SW480 (cell line): ENCODE measurements around the gene SOX18.
"Not testable (repeated sequence)": the region's sequence is repeated elsewhere in the genome, so short reads cannot be mapped to it uniquely, and the experiment has no call there.

ENCODE experiments used
- DNase-seq: peaks from one replicate; pipeline ENCODE4 v3.0.0-alpha.2; 2016; ENCODE audit warnings: low spot score

The SOX18 gene

DNA sequence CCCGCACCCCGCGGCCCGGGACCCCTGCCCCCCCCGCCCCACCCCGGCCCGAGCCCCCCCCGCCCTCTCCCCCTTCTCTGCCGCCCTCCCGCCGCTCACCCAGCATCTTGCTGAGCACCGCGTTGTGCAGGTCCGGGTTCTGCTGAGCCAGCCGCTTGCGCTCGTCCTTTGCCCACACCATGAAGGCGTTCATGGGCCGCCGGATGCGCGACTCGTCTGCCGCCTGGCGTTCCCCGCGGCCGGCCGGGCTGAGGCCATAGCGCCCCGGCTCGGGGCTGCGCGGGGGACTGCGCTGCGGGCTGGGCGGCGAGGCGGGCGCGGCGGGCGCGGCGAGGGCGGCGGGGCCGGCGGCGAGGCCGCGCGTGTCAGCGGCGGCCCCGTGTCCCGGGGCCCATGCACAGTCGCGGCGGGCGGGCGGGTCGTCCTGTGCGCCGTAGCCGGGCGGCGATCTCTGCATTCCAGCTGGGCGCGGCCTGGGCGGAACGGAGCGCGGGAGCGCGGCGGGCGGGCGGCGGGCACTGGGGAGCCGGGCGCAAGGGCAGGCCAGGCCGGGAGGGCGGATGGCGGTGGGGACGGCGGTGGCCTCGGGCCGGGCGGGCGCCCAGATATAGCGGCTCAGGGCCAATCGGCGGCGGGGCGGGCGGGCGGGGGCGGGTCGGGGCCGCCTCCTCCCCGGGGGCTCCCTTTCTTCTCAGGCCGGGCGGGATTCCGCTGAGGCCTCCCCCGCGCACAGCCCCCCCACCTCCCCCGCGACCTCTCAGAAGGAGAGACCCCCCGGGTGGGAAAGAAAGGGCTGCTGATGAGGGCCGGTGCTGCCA is at the start of gene SOX18:
TSS of gene SOX18 (minus strand) at position 580 of the 818 bp plus-strand sequence. CDS start at position 457, 123 bp downstream.
- peak; percentile 62 for DNase-seq

DNA sequence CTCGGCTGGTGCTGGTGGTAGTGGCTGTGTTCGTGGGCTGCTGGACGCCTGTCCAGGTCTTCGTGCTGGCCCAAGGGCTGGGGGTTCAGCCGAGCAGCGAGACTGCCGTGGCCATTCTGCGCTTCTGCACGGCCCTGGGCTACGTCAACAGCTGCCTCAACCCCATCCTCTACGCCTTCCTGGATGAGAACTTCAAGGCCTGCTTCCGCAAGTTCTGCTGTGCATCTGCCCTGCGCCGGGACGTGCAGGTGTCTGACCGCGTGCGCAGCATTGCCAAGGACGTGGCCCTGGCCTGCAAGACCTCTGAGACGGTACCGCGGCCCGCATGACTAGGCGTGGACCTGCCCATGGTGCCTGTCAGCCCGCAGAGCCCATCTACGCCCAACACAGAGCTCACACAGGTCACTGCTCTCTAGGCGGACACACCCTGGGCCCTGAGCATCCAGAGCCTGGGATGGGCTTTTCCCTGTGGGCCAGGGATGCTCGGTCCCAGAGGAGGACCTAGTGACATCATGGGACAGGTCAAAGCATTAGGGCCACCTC is 49.1 kb upstream of the SOX18 start:
- no peak for DNase-seq

DNA sequence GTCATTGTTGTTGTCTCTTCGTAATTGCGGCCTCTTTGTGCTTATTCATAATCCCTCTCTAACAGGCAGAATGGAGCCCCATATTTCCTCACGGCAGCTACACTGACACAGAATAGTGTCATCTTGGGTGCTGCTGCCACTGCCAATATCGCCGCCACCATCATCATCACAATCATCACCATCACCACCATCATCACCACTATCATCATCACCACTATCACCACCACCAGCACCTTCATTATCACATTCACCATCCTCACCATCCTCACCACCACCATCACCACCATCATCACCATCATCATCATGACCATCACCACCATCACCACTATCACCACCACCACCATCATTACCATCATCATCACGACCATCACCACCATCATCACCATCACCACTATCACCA is 47.1 kb upstream of the SOX18 start:
- DNase-seq: no peak

DNA sequence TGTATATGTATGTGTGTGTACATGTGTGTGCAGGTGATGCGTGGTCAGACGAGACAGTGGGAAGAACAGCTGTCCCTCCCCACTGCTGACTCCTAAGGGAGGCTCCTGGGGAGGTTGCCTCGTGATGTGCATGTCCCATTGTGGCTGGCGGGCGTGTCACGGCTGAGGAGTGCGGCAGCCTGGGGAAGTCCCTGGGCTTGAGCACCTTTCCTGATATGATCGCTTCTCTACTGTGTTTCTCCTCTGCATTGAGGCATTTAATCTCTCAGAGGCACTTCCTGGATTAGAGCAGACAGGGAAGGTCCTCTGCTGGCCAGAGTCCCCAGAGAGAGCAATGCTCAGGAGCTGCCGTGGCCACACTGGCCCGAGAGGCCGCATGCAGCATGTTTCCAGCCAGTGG is 46.5 kb upstream of the SOX18 start:
- peak; percentile 32 for DNase-seq

DNA sequence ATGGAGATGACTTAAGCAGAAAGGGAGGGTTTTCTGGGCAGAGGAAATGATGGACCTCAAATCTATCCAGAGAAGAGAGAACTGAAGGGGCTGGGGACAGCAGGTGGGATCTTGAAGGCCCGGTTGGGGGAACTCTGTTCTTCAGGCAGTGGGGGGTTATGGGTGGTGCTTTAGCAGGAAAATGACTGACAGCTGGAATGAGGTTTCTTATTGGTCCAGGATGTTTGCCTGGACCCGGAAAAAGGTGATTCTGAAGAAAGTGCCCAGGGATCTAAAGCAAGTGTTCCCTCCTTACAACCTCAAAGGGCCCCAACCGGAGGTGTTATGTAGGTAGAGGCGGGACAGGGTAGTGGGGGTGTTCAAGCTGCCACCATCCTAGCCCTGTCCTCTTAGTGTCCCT is 46.0 kb upstream of the SOX18 start:
- no peak for DNase-seq

DNA sequence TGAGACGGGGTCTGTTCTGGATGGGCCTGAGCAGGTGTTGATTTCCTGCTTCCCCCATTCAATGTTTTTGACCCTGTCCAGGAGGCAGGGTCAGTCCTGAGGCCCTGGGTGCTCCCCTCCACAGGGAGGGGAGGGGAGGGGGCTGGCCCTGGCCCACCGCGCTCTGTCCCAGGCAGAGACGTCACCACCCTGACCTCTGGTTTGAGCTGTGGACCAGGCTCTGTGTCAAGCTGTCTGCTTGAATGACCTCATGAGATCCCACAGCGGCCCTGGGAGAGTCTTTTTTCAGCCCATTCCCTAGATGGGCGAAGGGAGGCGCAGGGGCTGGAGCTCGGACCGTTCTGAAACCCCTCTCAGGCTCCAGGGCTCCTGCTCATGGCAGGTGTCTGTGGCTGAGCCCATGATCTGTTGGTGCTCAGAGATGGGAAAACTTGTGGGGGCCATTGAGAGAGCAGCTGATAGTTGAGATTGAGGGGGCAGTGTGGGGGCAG is 43.6 kb upstream of the SOX18 start:
- no peak for DNase-seq

DNA sequence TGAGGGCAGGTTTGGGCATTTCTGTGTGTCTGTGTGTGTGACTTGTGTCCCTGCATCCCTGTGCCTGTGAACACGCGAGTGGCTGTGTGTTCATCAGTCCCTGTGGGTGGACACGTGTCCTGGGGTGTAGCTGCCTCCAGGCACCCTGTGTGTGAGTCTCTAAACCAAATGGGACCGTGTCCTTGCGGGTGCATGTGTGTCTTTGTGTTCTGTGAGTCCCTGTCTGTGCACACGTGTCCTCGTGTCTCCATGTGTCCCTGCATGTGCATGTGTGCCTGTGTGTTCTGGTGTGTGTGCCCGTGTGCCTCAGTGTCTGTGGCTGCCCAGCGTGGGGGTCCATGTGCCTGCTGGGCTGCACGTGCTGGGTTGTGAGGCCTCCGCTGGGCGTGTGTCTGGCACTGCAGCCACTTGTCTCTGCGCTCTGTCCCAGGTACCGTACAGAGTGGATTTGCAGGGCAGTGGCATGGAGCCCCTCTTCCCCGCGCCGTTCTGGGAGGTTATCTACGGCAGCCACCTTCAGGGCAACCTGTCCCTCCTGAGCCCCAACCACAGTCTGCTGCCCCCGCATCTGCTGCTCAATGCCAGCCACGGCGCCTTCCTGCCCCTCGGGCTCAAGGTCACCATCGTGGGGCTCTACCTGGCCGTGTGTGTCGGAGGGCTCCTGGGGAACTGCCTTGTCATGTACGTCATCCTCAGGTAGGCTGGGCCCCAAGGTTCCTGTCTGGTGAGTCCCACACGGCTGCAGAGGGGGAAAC is 43.0 kb upstream of the SOX18 start:
- no peak for DNase-seq

DNA sequence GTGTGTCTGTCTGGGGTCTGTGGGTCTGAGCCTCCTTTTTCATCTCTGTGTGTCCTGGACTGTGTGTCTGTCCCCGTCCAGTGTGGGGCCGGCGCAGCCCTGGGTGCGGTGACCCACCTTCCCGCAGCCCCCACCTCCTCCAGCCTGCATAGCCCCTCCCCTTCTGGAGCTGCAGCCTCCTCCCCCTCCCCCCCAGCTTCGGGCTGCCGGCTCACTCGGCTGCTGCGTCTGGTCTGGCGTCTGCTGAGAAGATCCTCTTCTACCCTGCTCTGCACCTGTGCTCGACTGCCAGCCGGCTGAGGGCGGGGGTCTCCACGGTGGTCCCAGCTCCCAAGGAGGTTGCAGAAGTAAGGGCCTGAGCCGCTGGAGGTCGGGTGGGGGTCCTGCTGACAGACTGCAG is 42.3 kb upstream of the SOX18 start:
- no peak for DNase-seq

DNA sequence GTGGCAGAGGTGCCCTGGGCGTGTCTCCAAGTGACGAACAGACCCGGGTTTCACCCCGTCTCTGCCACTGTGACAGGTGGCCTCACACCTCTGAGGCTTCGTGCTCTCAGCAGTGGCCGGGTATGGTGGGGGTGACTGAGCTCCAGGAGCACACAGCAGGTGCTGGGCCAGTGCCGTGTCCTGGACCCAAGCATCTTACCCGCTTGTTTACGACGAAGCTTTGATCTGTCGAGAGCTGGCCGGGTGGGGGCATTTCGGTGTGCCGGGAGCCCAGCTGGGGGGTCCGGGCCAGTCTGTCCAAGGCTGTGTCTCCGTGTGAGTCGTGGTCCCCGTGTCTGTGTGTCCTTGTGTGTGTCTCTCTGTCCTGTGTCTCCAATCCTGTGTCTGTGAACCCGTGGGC is 41.9 kb upstream of the SOX18 start:
- no peak for DNase-seq

DNA sequence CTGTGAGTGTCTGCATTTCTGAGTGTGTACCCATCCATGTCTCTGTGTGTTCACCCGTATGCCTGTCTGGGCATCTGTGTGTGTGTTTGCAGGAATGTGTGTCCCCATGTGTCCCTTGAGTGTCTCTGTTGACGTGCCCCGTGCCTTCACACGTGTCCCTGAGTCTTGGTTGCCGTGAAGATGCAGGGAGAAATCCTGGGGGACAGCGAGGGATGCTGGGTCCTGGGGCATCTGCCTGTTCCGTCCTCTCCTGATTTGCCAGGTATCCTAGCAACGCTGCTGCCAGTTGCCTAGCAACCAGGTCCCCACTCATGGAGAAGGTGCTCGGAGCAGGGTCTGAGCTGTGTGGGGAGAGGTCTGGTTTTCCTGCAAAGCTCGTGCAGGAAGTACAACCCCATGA is 40.7 kb upstream of the SOX18 start:
- no peak for DNase-seq

DNA sequence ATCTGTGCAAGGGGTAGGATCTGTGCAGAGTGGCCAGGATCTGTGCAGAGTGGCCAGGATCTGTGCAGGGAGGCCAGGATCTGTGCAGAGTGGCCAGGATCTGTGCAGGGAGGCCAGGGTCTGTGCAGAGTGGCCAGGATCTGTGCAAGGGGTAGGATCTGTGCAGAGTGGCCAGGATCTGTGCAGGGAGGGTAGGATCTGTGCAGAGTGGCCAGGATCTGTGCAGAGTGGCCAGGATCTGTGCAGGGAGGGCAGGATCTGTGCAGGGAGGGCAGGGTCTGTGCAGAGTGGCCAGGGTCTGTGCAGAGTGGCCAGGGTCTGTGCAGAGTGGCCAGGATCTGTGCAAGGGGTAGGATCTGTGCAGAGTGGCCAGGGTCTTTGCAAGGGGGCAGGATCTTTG is 39.1 kb upstream of the SOX18 start:
- not testable (repeated sequence) for DNase-seq

DNA sequence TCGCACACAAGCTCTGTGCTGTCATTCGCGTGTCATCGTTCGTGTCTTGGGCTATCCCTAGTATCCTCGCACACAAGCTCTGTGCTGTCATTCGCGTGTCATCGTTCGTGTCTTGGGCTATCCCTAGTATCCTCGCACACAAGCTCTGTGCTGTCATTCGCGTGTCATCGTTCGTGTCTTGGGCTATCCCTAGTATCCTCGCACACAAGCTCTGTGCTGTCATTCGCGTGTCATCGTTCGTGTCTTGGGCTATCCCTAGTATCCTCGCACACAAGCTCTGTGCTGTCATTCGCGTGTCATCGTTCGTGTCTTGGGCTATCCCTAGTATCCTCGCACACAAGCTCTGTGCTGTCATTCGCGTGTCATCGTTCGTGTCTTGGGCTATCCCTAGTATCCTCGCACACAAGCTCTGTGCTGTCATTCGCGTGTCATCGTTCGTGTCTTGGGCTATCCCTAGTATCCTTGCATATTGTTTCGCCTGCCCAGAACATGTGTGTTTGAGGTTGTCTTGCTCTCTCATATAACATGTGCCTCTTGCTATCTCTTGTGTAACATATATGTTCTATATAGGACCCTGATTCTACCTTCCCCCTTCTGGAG is 37.9 kb upstream of the SOX18 start:
- not testable (repeated sequence) for DNase-seq

DNA sequence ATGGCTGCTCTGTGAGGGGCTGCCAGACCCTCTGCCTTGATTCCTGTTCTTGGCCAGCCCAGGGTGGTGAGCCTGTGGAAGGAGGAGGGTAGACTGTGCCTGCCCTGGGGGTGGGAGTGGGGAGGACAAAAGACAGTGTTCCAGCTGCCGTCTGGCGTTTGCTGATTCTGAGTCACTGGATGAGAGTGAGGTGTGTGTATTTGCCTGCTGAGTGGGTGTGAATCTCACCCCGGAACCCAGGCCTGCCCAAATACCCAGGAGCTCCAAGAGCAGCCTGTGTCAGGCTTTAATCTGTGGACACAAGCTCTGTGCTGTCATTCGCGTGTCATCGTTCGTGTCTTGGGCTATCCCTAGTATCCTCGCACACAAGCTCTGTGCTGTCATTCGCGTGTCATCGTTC is 37.4 kb upstream of the SOX18 start:
- DNase-seq: no peak

DNA sequence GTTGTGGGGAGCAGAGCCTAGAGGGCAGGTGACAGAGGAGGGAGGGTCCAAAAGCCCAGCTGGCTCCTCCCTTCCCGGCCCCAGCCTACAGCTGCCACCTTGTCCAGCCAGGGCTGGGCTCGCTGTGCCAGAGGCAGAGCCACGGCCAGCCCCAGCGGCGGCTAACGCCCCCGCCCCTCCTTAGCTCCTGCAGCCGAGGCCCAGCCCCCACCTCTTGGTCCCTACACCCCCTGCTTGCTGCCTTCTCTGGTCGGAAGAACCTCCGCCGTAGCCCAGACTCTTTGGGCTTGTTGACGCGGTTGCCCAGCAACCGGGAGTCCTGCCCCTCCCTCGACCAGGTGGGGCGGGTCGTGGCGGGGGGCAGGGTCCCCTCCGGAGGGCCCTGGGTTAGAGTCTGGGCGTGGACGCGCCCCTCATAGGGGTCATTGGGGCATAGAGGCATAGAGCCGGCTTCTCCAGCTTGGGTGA is 35.3 kb upstream of the SOX18 start:
- peak; percentile 57 for DNase-seq

DNA sequence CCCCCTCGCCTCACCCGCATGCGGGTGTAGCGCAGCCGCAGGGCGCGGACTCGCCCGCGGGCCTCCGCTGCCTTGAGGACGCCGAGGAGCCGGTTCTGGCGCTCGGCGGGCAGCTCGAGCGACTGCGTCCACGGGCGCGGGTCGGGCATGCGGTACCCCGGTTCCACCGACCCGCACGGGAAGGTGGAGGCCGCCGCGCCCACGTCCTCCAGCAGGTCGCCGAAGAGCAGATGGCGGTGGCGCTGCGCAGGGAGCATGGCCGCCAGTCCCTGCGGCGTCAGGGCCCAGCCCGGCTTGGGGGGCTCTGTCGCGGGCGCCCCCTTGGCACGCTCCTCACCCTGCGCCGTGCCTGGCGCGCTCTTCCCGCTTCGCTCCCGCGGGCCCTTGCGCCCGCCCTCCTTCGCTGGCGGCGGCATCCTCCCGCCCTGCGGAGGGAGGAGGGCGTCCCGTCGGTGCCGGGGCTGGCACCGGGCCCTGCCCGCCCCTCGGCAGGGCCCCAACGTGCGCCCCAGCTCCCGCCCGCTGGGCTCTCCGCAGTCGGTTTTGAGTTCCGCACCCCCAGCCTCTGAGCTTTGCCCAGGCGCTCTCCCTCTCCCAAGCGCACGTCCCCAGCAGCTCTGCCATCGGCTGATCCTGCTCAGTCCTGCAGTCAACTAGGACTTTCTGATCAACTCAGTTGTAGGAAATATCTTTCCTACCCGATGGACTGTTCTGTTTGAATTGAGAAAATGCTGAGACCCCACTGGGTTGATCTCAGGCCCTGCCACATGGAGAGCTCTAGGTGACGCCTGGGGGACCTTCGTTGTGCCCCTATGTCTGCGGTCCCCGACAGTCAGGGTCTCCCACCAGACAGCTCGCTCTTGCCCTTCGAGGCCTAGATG is 34.6 kb upstream of the SOX18 start, which contains the start of gene LKAAEAR1:
TSS of gene LKAAEAR1 (minus strand) at position 595 of the 881 bp plus-strand sequence. CDS start at position 416, 179 bp downstream.
- peak; percentile 66 for DNase-seq

DNA sequence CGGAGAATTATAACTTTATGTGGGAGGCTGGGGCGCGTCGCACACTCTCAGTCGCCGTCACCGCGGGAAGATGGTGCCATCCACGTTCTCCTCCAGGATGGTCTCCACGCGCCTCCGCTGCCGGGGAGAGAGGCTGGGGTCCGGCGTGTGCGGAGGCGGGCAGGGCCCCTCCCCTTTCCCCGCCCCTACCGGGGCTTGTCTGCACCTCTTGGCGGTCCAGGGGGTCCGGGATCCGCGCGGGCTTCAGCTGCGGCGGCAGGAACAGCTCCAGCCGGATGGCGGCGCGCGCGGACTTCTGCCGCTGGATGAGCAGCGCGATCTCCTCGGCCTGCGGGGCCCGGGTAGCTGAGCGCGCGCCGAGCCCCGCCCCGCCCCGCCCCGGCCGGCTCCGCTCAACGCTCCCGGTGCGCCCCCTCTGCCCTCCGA is 34.0 kb upstream of the SOX18 start:
- DNase-seq: peak; percentile 90

DNA sequence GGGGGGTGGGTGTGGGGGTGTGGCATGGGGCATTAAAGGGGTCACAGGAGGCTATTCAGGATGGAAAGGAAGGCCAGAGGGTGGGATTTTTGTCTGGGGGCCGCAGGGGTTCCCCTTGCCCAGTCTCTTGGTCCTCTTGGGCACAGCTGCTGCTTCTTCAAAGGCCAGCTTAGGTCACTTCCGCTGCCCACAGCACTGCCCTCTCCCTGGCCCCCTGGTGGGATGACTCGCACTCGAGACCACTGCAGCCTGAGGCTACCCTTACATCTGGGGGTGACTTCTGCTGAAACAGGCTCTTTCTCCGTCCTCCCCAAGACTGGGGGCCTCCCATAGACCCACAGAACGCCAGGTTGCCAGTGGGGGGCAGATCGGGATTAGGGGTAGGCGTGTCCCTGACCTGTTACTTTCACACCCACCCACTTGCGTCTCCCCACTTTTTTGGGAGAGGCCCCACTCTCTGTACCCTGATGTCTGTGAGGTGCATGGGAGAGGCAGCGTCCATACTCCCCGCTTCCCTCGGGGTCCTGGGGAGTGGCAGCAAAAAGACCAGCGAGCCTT is 33.5 kb upstream of the SOX18 start:
- no peak for DNase-seq

DNA sequence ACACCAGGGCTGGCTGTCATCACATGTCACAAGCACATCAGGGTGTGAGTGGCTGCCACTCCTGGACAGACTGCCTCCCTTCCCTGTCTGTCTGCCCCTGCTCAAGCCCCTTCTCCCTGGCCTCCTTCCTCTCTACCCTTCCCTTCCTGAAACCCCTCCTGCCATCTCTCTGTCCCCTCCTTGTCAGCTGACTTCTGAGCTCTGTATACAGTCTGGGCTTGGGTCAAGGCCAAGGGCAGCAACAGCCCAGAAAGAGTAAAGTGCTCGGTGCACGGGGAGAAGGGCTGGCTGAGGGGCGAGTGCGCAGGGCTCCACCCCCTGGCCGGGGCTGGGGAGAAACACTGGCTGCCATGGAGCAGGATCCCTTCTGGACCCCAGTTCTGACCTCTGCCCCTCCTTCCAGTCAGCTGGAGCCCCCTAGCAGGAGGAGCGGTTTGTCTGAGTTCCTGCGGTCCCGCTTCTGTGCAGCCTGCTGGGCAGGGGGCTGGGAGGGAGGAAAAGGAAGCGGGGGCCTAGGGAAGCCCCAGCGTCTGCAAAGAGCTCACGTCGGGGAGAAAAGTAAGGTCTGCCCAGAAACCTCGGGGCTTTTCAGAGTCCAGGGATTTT is 32.8 kb upstream of the SOX18 start:
- no peak for DNase-seq

DNA sequence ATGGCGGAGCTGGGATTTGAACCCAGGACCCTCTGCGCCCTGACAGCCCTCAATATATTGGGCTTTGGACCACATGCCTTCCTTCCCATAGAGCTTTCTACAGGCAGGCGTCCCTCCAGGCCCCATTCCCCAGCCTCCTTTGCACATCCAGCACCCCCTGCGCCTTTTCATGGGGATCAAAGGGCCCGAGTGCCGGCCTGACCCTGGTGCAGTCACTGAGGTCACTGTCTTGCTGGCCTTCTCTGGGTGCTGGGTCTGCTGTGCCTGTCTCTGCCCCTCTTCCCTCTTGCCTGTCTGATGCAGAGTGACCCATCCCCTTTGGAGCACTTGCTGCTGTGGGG is 32.2 kb upstream of the SOX18 start:
- DNase-seq: no peak

DNA sequence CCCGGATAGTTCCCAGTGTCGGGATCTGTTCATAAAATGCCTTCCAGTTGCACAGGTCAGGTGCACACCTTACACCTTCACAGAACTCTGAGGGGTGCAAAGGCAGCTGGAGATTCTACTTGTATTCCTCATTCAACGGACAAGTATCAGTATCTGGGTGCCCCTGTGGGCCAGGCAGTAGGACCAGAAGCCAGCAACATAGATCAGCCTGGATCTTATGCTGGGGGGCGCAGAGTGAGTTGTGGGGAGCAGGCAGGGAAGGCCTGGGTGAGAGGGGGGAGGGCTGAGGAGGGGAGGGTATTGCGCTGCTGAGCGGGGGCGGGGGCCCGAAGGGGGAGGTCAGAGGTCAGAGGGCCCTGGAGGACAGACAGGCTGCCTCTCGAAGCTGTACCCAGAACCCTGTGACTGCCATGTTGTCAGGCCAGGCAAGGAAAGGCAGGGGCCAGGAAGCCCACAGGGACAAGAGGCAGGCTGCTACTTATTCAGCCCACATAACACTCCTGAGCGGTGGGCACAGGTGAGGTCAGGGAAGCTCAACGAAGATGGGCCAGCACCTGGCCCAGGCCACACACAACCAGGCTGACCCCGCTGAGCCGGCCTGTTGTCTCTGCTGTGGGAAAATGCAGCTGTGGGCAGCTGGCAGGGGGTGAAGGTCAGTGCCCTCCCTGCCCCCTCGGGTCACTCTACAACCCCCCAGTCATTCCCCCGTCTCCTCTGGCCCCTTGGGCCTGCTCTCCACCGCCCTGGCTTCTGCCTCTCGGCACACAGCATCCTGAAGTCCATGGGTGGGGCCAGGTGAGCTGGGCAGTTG is 31.6 kb upstream of the SOX18 start:
- no peak for DNase-seq
